GM08714 (cell line): ENCODE results near the gene LUZP2.
"Not testable (repeated sequence)": the region's sequence is repeated elsewhere in the genome, so short reads cannot be mapped to it uniquely, and the experiment has no call there.

Source experiments
- H3K4me3 ChIP-seq: fragments of 200-500 bp; sonication (Bioruptor generic); 2 replicates; pipeline ENCODE4 v1.5.1; 2014; ENCODE audit warnings: mild to moderate bottlenecking, low read length, inconsistent platforms
- ZNF274 ChIP-seq: IDR thresholded peaks from 2 replicates; pipeline ENCODE4 v1.6.1; 2012; ENCODE audit warnings: mild to moderate bottlenecking, low read depth, low read length

Gene LUZP2

GRCh38 chr11:24963852-24964251, 467.0 kb downstream of the LUZP2 start:
- no peak overlapping the region for H3K4me3 ChIP-seq
- no peak for TF ChIP-seq ZNF274

GRCh38 chr11:24965748-24966147, 468.9 kb downstream of the LUZP2 start:
- no peak overlapping the region for H3K4me3 ChIP-seq
- no peak for TF ChIP-seq ZNF274

- H3K4me3 ChIP-seq = not testable (repeated sequence)
Measured at GRCh38 chr11:24993903-24994302, 497.1 kb downstream of the LUZP2 start.

- H3K4me3 ChIP-seq = not testable (repeated sequence)
Measured at GRCh38 chr11:24999929-25000328, 503.1 kb downstream of the LUZP2 start.

- no peak overlapping the region for H3K4me3 ChIP-seq
- TF ChIP-seq ZNF274 = no peak
Measured at GRCh38 chr11:25037431-25037830, 540.6 kb downstream of the LUZP2 start.

- no peak overlapping the region for H3K4me3 ChIP-seq
- no peak for TF ChIP-seq ZNF274
Measured at GRCh38 chr11:25038131-25038530, 541.3 kb downstream of the LUZP2 start.

- no peak overlapping the region for H3K4me3 ChIP-seq
- no peak for TF ChIP-seq ZNF274
Measured at GRCh38 chr11:25039165-25039564, 542.3 kb downstream of the LUZP2 start.

GRCh38 chr11:25048632-25049031, 551.8 kb downstream of the LUZP2 start:
- H3K4me3 ChIP-seq = no peak overlapping the region
- no peak for TF ChIP-seq ZNF274

GRCh38 chr11:25052844-25053243, 556.0 kb downstream of the LUZP2 start:
- no peak overlapping the region for H3K4me3 ChIP-seq
- no peak for TF ChIP-seq ZNF274

GRCh38 chr11:25057861-25058260, 561.0 kb downstream of the LUZP2 start:
- no peak for TF ChIP-seq ZNF274

GRCh38 chr11:25065746-25066145, 568.9 kb downstream of the LUZP2 start:
- no peak overlapping the region for H3K4me3 ChIP-seq
- no peak for TF ChIP-seq ZNF274

More at GRCh38 chr11:25057861-25058260, 561.0 kb downstream of the LUZP2 start:
- no peak overlapping the region for H3K4me3 ChIP-seq

- no peak for TF ChIP-seq ZNF274
- H3K4me3 ChIP-seq = no peak overlapping the region
Measured at GRCh38 chr11:25066706-25067105, 569.9 kb downstream of the LUZP2 start.

GRCh38 chr11:25068451-25068850, 571.6 kb downstream of the LUZP2 start:
- no peak for TF ChIP-seq ZNF274
- no peak overlapping the region for H3K4me3 ChIP-seq

- TF ChIP-seq ZNF274 = no peak
- H3K4me3 ChIP-seq = no peak overlapping the region
Measured at GRCh38 chr11:25094085-25094802, 597.4 kb downstream of the LUZP2 start.

GRCh38 chr11:25119416-25119815, 622.6 kb downstream of the LUZP2 start:
- no peak overlapping the region for H3K4me3 ChIP-seq
- TF ChIP-seq ZNF274 = no peak
